HG03378 (cell line): Measurements from ENCODE around the gene OR5K2.

Experiments used
- ATAC-seq: cut with Tn5 transposase; IDR thresholded peaks from one replicate; pipeline ENCODE4 v1.9.1; 2021; ENCODE audit warnings: mild to moderate bottlenecking, moderate library complexity; ENCODE audit not compliant: unreplicated experiment

Gene OR5K2

GRCh38 chr3:98522544-98523281 lies 25.2 kb downstream of the OR5K2 start, which contains the start of gene CLDND1:
Gene CLDND1 (minus strand): TSS chr3:98522902. CDS start chr3:98521424, 1,478 bp downstream.
- ATAC-seq = peak; percentile 78

GRCh38 chr3:98525494-98525893 lies 28.0 kb downstream of the OR5K2 start:
- ATAC-seq = no peak

GRCh38 chr3:98528474-98529346 lies 31.2 kb downstream of the OR5K2 start:
- no peak for ATAC-seq

GRCh38 chr3:98529856-98530459 lies 32.5 kb downstream of the OR5K2 start:
- no peak for ATAC-seq

GRCh38 chr3:98530676-98531075 lies 33.2 kb downstream of the OR5K2 start:
- ATAC-seq = no peak

- ATAC-seq = peak; percentile 22
Measured at GRCh38 chr3:98531622-98532274, 34.3 kb downstream of the OR5K2 start, which contains the start of gene GPR15. Gene GPR15 (plus strand): TSS chr3:98531978. CDS start chr3:98532034, 56 bp downstream.

- ATAC-seq = no peak
Measured at GRCh38 chr3:98532275-98532637, 34.8 kb downstream of the OR5K2 start.

GRCh38 chr3:98532709-98533571 lies 35.5 kb downstream of the OR5K2 start:
- no peak for ATAC-seq

GRCh38 chr3:98534168-98534567 lies 36.7 kb downstream of the OR5K2 start:
- no peak for ATAC-seq

GRCh38 chr3:98534734-98535133 lies 37.3 kb downstream of the OR5K2 start:
- ATAC-seq = no peak

- peak; percentile 85 for ATAC-seq
Measured at GRCh38 chr3:98536456-98537017, 39.1 kb downstream of the OR5K2 start.

GRCh38 chr3:98540346-98540745 lies 42.9 kb downstream of the OR5K2 start:
- peak; percentile 48 for ATAC-seq

- ATAC-seq = no peak
Measured at GRCh38 chr3:98541695-98542094, 44.2 kb downstream of the OR5K2 start.

GRCh38 chr3:98542623-98543022 lies 45.1 kb downstream of the OR5K2 start:
- no peak for ATAC-seq

GRCh38 chr3:98545940-98546339 lies 48.5 kb downstream of the OR5K2 start:
- peak; percentile 64 for ATAC-seq
